GM12878 (cell line): ENCODE measurements around the gene NRP1. TPM values are rescaled to one million over a fixed set of nuclear protein-coding genes. Genes with fewer than 3 reads are reported as not detected.

Experiments
- ATAC-seq: fragments of 200-7000 bp; cut with Tn5 transposase; 3 replicates; pipeline ENCODE4 v1.9.1; 2020; ENCODE audit warnings: mild to moderate bottlenecking, moderate library complexity
- BruUV-seq: library from RNA; stranded (reverse); fragments of 400-500 nt; replicated peaks from 2 replicates; lab custom pipeline; 2021; lab: Mats Ljungman, UMichigan
- CTCF ChIA-PET: fragments of 300-600 bp; sonication (Branson Sonifier 250); formaldehyde crosslinking; extraction: SDS; loops from one replicate; lab custom pipeline; 2021; ENCODE audit warnings: inconsistent platforms; lab: Yijun Ruan, JAX
- POLR2A ChIA-PET: fragments of 350-600 bp; formaldehyde crosslinking; extraction: SDS; loops from one replicate; lab custom pipeline; 2021; ENCODE audit warnings: inconsistent platforms; lab: Charles Lee
- RAD21 ChIA-PET: fragments of 300-600 bp; sonication (Branson Sonifier 250); formaldehyde crosslinking; loops from one replicate; lab custom pipeline; 2023; ENCODE audit warnings: antibody characterized with exemption; ENCODE audit not compliant: unreplicated experiment; lab: Charles Lee
- SMC1A ChIA-PET: fragments of 300-600 bp; sonication (Branson Sonifier 250); formaldehyde crosslinking; loops from one replicate; lab custom pipeline; 2023; ENCODE audit not compliant: unreplicated experiment, uncharacterized antibody; lab: Charles Lee
- DNase-seq: peaks from one replicate; pipeline ENCODE4 v3.0.0-alpha.2; 2011; ENCODE audit warnings: low read depth, low spot score
- FAIRE-seq: peaks from 3 replicates; lab custom pipeline; 2011; peaks lifted over from hg19 to GRCh38; lab: Jason Lieb, UNC
- H2AFZ ChIP-seq: 2 replicates; pipeline ENCODE4 v1.6.0; 2011; ENCODE audit warnings: low read depth, low read length, control low read depth; ENCODE audit not compliant: control insufficient read depth
- H3K27ac ChIP-seq: 2 replicates; pipeline ENCODE4 v1.5.1; 2011; ENCODE audit warnings: control low read depth; ENCODE audit not compliant: control insufficient read depth, insufficient read depth
- H3K27me3 ChIP-seq, 2 experiments: replicated peaks in 1 of 2; 2 replicates each; pipeline versions ENCODE4 v1.6.0 to v1.6.1; 2011; ENCODE audit warnings: low read length in 1 of 2; ENCODE audit not compliant: control insufficient read depth in 2 of 2, insufficient read depth in 2 of 2
- H3K36me3 ChIP-seq, 2 experiments: 2 replicates each; pipeline ENCODE4 v1.5.1; 2011; ENCODE audit warnings: low read length in 1 of 2; ENCODE audit not compliant: control insufficient read depth in 2 of 2, insufficient read depth in 2 of 2
- H3K4me1 ChIP-seq: 2 replicates; pipeline ENCODE4 v1.6.1; 2011; ENCODE audit warnings: mild to moderate bottlenecking, low read length, moderate library complexity, mixed read lengths; ENCODE audit not compliant: control insufficient read depth, insufficient read depth
- H3K4me2 ChIP-seq: 2 replicates; pipeline ENCODE4 v1.6.0; 2011; ENCODE audit warnings: control low read depth; ENCODE audit not compliant: control insufficient read depth, insufficient read depth
- H3K4me3 ChIP-seq: fragments of 200-600 bp; sonication (generic); 2 replicates; pipeline ENCODE4 v1.5.1; 2016
- H3K79me2 ChIP-seq: 2 replicates; pipeline ENCODE4 v1.6.0; 2011; ENCODE audit warnings: low read length; ENCODE audit not compliant: control insufficient read depth, insufficient read depth
- H3K9ac ChIP-seq: 2 replicates; pipeline ENCODE4 v1.8.0; 2011; ENCODE audit warnings: low read length, control low read depth, mixed read lengths; ENCODE audit not compliant: control insufficient read depth, insufficient read depth
- H3K9me3 ChIP-seq: replicated peaks from 3 replicates; pipeline ENCODE4 v1.5.1; 2011; ENCODE audit warnings: mild to moderate bottlenecking, low read length; ENCODE audit not compliant: control insufficient read depth, insufficient read depth
- H4K20me1 ChIP-seq: 2 replicates; pipeline ENCODE4 v1.6.0; 2011; ENCODE audit not compliant: control insufficient read depth, insufficient read depth
- ATF2 ChIP-seq: IDR thresholded peaks from 2 replicates; pipeline ENCODE4 v1.6.1; 2012; ENCODE audit warnings: low read length, inconsistent platforms
- CBX3 ChIP-seq: fragments of 200-600 bp; sonication (generic); IDR thresholded peaks from 2 replicates; pipeline ENCODE4 v1.6.1; 2016; ENCODE audit warnings: low read depth, borderline replicate concordance
- CHD2 ChIP-seq: IDR thresholded peaks from 2 replicates; pipeline ENCODE4 v1.6.1; 2011; ENCODE audit warnings: low read depth, low read length, improper control_type of control experiment, borderline replicate concordance
- ETV6 ChIP-seq, 2 experiments: fragments of 450-650 bp in 1 of 2; IDR thresholded peaks in 1 of 2; conservative IDR thresholded peaks in 1 of 2; 2 replicates each; pipeline ENCODE4 v1.6.1; 2014; ENCODE audit warnings: antibody characterized with exemption in 1 of 2, borderline replicate concordance in 1 of 2, low read depth in 1 of 2, mild to moderate bottlenecking in 1 of 2, moderate library complexity in 1 of 2
- NFYA ChIP-seq: IDR thresholded peaks from 2 replicates; pipeline ENCODE4 v1.6.1; 2011; ENCODE audit warnings: low read depth, mild to moderate bottlenecking, low read length, improper control_type of control experiment, borderline replicate concordance
- PRDM15 ChIP-seq: fragments of 450-650 bp; formaldehyde crosslinking; IDR thresholded peaks from 2 replicates; pipeline ENCODE4 v1.4.0; 2020; ENCODE audit warnings: mild to moderate bottlenecking, moderate library complexity
- SIN3A ChIP-seq: IDR thresholded peaks from 2 replicates; pipeline ENCODE4 v1.6.1; 2012; ENCODE audit warnings: low read depth, low read length, improper control_type of control experiment
- USF1 ChIP-seq: IDR thresholded peaks from 2 replicates; pipeline ENCODE4 v1.6.1; 2011; ENCODE audit warnings: borderline replicate concordance, low read depth, mild to moderate bottlenecking, moderate library complexity, mixed read lengths, low read length; ENCODE audit not compliant: insufficient read depth; ENCODE audit errors: extremely low read length
- WGBS: methylation state at CpG from one replicate; pipeline ENCODE4 v1.1.6; 2016; ENCODE audit warnings: low lambda C conversion rate; ENCODE audit not compliant: insufficient replicate concordance, insufficient coverage; ENCODE audit errors: missing lambda C conversion rate; 5-methylcytosine and 5-hydroxymethylcytosine counted together
- in situ Hi-C: fragments of 300-500 bp; cut with MboI; formaldehyde crosslinking; loops from 9 replicates; pipeline ENCODE4 v1.14.3; 2018; ENCODE audit warnings: mixed read lengths
- intact Hi-C: fragments of 100-400 bp; cut with micrococcal nuclease; formaldehyde crosslinking; loops from one replicate; pipeline ENCODE4 v1.14.2; 2022; ENCODE audit not compliant: unreplicated experiment
- polyA plus RNA-seq, 11 experiments: library from polyadenylated mRNA; depleted of rRNA in 4 of 11; unstranded in 6 of 11; stranded (reverse) in 5 of 11; fragments of >200 nt; fragmentation: Nextera tagmentation in 4 of 11; fragmentation: Illumina TruSeq in 1 of 11; extraction: Ambion mirVana in 4 of 11; extraction: Trizol in 1 of 11; gene quantifications; 1 replicate in 1 of 11; 2 replicates in 10 of 11; pipeline versions ENCODE4 v1.2.1 to v1.2.3, GENCODE V29; 2011 to 2016; ENCODE audit warnings: inconsistent platforms in 2 of 11, missing spikeins in 2 of 11, low read depth in 1 of 11
- total RNA-seq, 4 experiments: library from RNA; depleted of rRNA in 3 of 4; stranded (reverse); fragments of >200 nt in 3 of 4; fragmentation: Illumina TruSeq in 1 of 4; extraction: Trizol in 1 of 4; gene quantifications; 2 replicates each; pipeline versions ENCODE4 v1.2.1 to v1.2.3, GENCODE V29; 2013 to 2021

The NRP1 gene
- total and polyA plus RNA-seq, 10 of the 15 experiments (the other 5 are each of a cell fraction or from before 2014, with no cell fraction given): 0.11 to 12.1 (median 0.52) TPM

- TF ChIP-seq USF1 (no peak), ETV6 (conservative IDR thresholded peaks at IDR 0.05 in 1 of 2, IDR thresholded peaks at IDR 0.05 in 1 of 2; ENCODE audit: borderline replicate concordance in 1 of 2, low read depth in 1 of 2) (no peak), PRDM15 (CRISPR knock-in tag) (no peak), SIN3A (no peak)
- TF ChIP-seq, all 136 proteins: peak for 0
Measured at GRCh38 chr10:33381451-33382215, 47.2 kb upstream of the NRP1 start (continued).

GRCh38 chr10:33377658-33378025 lies 43.2 kb upstream of the NRP1 start:
- DNase-seq (no peak), FAIRE-seq (no peak), ATAC-seq (peak; percentile 54)
- H3K4me3 ChIP-seq: no peak overlapping the region
- CTCF ChIA-PET: interaction anchor here (0.8 kb wide), 1 partner anchor 45 kb away, joined by 3 read pairs; no protein-coding TSS in a partner anchor
- SMC1A ChIA-PET: interaction anchor here (1.4 to 2.4 kb wide), 2 partner anchors 32 to 35 kb away, joined by 5 to 8 read pairs; no protein-coding TSS in a partner anchor
- intact Hi-C loops (no loop called here), in situ Hi-C loops (no loop called here)
- H3K9ac ChIP-seq: no peak overlapping the region
- H4K20me1 ChIP-seq: no peaks in the 10 kb centered on the region
- no peaks in the 10 kb centered on the region for H3K4me1 ChIP-seq
- no TSS peak for BruUV-seq
- no peaks in the 10 kb centered on the region for H3K27me3 ChIP-seq
- H3K9me3 ChIP-seq: no peaks in the 10 kb centered on the region
- H3K4me2 ChIP-seq: no peak overlapping the region
- no peak overlapping the region for H3K27ac ChIP-seq
- H3K36me3 ChIP-seq: no peaks in the 10 kb centered on the region
- TF ChIP-seq CBX3 (no peak), NFYA (no peak), CHD2 (no peak), ATF2 (no peak), USF1 (no peak)
- WGBS: 60% methylated on average over 4 of the region's 4 CpGs
- POLR2A ChIA-PET: interaction anchor here (0.5 kb wide), 1 partner anchor 145 kb away, joined by 4 read pairs; no protein-coding TSS in a partner anchor
- RAD21 ChIA-PET: interaction anchor here (1.4 kb wide), 1 partner anchor 43 kb away, joined by 4 read pairs; the partner anchor contains the start of gene NRP1
- no peak overlapping the region for H2AFZ ChIP-seq
- no peaks in the 10 kb centered on the region for H3K79me2 ChIP-seq
